ENCODE results near the gene TAC4. TPM values are rescaled to one million over a fixed set of nuclear protein-coding genes. Genes with fewer than 3 reads are reported as not detected.
"Not testable (repeated sequence)": the region's sequence is repeated elsewhere in the genome, so short reads cannot be mapped to it uniquely, and the experiment has no call there.

TAC4 gene
- total and polyA plus RNA-seq, 10 of the 15 experiments (the other 5 are each of a cell fraction or from before 2014, with no cell fraction given): not detected

DNA sequence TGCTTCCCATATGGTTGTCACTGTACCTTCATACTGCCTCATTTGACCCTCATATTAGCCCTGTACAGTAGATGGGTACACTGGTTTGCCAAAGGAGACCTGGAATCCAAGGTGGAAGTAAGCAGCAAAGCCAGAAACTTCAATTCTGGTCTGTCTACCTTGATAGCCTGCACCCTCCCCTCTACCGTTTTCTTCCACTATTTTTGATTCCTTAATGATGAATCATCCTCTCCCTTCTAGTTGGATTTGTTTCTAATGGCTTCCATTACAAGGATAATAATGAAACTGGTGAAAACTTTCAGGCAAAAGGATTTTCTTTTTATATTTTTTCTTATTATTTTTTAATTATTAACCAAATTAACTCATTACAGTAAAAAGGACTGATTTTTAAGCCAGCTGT is 17.3 kb downstream of the TAC4 start (continued):
- TF ChIP-seq RAD51 (IDR thresholded peaks at IDR 0.05): no peak

GRCh38 chr17:49829026-49829425 is 18.8 kb downstream of the TAC4 start:
- no peaks in the 10 kb centered on the region for H3K27me3 ChIP-seq (replicated peaks in 1 of 2; ENCODE audit: control insufficient read depth in 2 of 2, insufficient read depth in 2 of 2, low read length in 1 of 2)
- FAIRE-seq (no peak), DNase-seq (ENCODE audit: low read depth, low spot score) (no peak), ATAC-seq (no peak)
- CTCF ChIA-PET: no interaction called here
- POLR2A ChIA-PET: no interaction called here
- no peak overlapping the region for H3K27ac ChIP-seq (ENCODE audit: control insufficient read depth, insufficient read depth)
- no peaks in the 10 kb centered on the region for H3K79me2 ChIP-seq (ENCODE audit: control insufficient read depth, insufficient read depth, low read length)
- WGBS (ENCODE audit: insufficient coverage, insufficient replicate concordance, low lambda C conversion rate, missing lambda C conversion rate): 47% methylated on average over 2 of the region's 2 CpGs
- H3K9me3 ChIP-seq (replicated peaks; ENCODE audit: control insufficient read depth, insufficient read depth, low read length): no peaks in the 10 kb centered on the region
- no peaks in the 10 kb centered on the region for H4K20me1 ChIP-seq (ENCODE audit: control insufficient read depth, insufficient read depth)
- SMC1A ChIA-PET (ENCODE audit: uncharacterized antibody, unreplicated experiment): no interaction called here
- H3K4me1 ChIP-seq (ENCODE audit: control insufficient read depth, insufficient read depth, low read length): no peaks in the 10 kb centered on the region
- H3K4me3 ChIP-seq: no peak overlapping the region
- H2AFZ ChIP-seq (ENCODE audit: control insufficient read depth, low read depth, low read length): no peak overlapping the region
- H3K36me3 ChIP-seq (ENCODE audit: control insufficient read depth in 2 of 2, insufficient read depth in 2 of 2, low read length in 1 of 2): peaks cover 9 to 25% of the 10 kb centered on the region in 2 experiments
- RAD21 ChIA-PET (ENCODE audit: unreplicated experiment): no interaction called here
- H3K4me2 ChIP-seq (ENCODE audit: control insufficient read depth, insufficient read depth): no peak overlapping the region
- TF ChIP-seq NFYA (IDR thresholded peaks at IDR 0.05; ENCODE audit: borderline replicate concordance, low read depth, low read length): no peak
- no peak for TF ChIP-seq MTA3 (IDR thresholded peaks at IDR 0.05; ENCODE audit: borderline replicate concordance, low read length)
- TF ChIP-seq ZZZ3 (IDR thresholded peaks at IDR 0.05; ENCODE audit: control insufficient read depth, insufficient read length, low read depth): no peak
- intact Hi-C loops (cut with micrococcal nuclease; ENCODE audit: unreplicated experiment) (no loop called here), in situ Hi-C loops (cut with MboI) (no loop called here)
- H3K9ac ChIP-seq (ENCODE audit: control insufficient read depth, insufficient read depth, low read length): no peak overlapping the region
- BruUV-seq (replicated peaks): no TSS peak

- H3K27me3 ChIP-seq (replicated peaks in 1 of 2; ENCODE audit: control insufficient read depth in 2 of 2, insufficient read depth in 2 of 2, low read length in 1 of 2); H3K4me3 ChIP-seq; RAD21 ChIA-PET (ENCODE audit: unreplicated experiment); ATAC-seq; H3K79me2 ChIP-seq (ENCODE audit: control insufficient read depth, insufficient read depth, low read length); intact Hi-C loops (cut with micrococcal nuclease; ENCODE audit: unreplicated experiment); in situ Hi-C loops (cut with MboI); SMC1A ChIA-PET (ENCODE audit: uncharacterized antibody, unreplicated experiment); CTCF ChIA-PET; H4K20me1 ChIP-seq (ENCODE audit: control insufficient read depth, insufficient read depth); POLR2A ChIA-PET; H3K9me3 ChIP-seq (replicated peaks; ENCODE audit: control insufficient read depth, insufficient read depth, low read length); H3K9ac ChIP-seq (ENCODE audit: control insufficient read depth, insufficient read depth, low read length); H3K4me2 ChIP-seq (ENCODE audit: control insufficient read depth, insufficient read depth); H2AFZ ChIP-seq (ENCODE audit: control insufficient read depth, low read depth, low read length); H3K27ac ChIP-seq (ENCODE audit: control insufficient read depth, insufficient read depth); H3K4me1 ChIP-seq (ENCODE audit: control insufficient read depth, insufficient read depth, low read length); DNase-seq (ENCODE audit: low read depth, low spot score); FAIRE-seq: not testable (repeated sequence)
- BruUV-seq (replicated peaks): TSS peak; percentile 24
- peaks cover 12 to 25% of the 10 kb centered on the region in 2 experiments for H3K36me3 ChIP-seq (ENCODE audit: control insufficient read depth in 2 of 2, insufficient read depth in 2 of 2, low read length in 1 of 2)
- WGBS (ENCODE audit: insufficient coverage, insufficient replicate concordance, low lambda C conversion rate, missing lambda C conversion rate): 70% methylated on average over 2 of the region's 2 CpGs
Measured at GRCh38 chr17:49828325-49828724, 19.5 kb downstream of the TAC4 start.
